NT2/D1 (cell line): ENCODE data around the gene MAP3K9.

Experiments
- SUZ12 ChIP-seq: IDR thresholded peaks from 2 replicates; pipeline ENCODE4 v1.6.1; 2011; ENCODE audit not compliant: insufficient read length, insufficient read depth; ENCODE audit errors: extremely low read depth
- YY1 ChIP-seq: IDR thresholded peaks from 2 replicates; pipeline ENCODE4 v1.6.1; 2011; ENCODE audit not compliant: insufficient read length, insufficient read depth

DNA sequence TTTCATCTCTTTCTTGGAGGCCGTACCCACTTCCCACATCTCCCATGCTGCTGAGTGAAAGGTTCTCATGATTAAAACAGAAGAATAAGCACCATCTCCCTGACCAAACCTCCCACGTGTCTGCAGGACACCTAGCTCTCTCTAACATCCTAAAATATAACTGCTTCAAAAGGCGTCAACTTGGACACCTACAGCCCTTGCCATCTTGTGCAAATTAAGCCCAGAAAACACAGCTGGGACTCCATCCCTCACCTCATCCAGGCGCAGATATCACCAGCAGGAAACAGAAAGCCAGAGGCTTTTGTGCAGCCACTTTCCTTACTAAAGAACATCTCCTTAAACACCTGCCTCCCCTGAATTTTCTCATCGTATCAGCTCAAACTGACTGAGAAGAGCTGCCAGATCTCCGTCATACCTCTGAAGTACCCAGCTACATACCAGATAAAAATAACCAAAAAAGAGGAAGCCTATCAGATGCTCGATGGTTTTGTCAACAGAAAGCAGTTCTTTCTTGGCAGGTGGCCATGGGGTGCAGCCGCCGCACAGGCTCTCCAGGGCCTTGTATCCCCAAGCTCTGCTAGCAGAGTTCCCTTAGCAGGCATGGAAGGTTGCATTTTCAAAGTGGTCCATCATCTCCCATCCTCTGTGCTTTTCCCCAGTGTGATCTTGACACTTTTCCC, 28.8 kb downstream of the MAP3K9 start:
- TF ChIP-seq YY1 (no peak), SUZ12 (no peak)
